HepG2 (cell line): ENCODE measurements around the gene SLC50A1. TPM values are rescaled to one million over a fixed set of nuclear protein-coding genes. Genes with fewer than 3 reads are reported as not detected.

Source experiments
- ATAC-seq: fragments of 200-7000 bp; cut with Tn5 transposase; 3 replicates; pipeline ENCODE4 v1.9.1; 2020; ENCODE audit warnings: mild to moderate bottlenecking, moderate library complexity
- BruUV-seq: library from RNA; stranded (reverse); fragments of 400-500 nt; replicated peaks from 2 replicates; lab custom pipeline; 2021; lab: Mats Ljungman, UMichigan
- CTCF ChIA-PET: fragments of 300-600 bp; formaldehyde crosslinking; extraction: SDS; loops from one replicate; lab custom pipeline; 2021; ENCODE audit warnings: low total read pairs, inconsistent platforms, low intra/inter-chr PET ratio; lab: Yijun Ruan, JAX
- POLR2A ChIA-PET: fragments of 350-600 bp; sonication (Branson Sonifier 250); formaldehyde crosslinking; loops from one replicate; lab custom pipeline; 2020; ENCODE audit warnings: antibody characterized with exemption, inconsistent platforms; lab: Yijun Ruan, JAX
- DNase-seq: peaks from one replicate; pipeline ENCODE4 v3.0.0-alpha.2; 2015; ENCODE audit warnings: low spot score
- FAIRE-seq: peaks from 3 replicates; lab custom pipeline; 2011; peaks lifted over from hg19 to GRCh38; lab: Jason Lieb, UNC
- H2AFZ ChIP-seq: one replicate; pipeline ENCODE4 v1.6.1; 2011; ENCODE audit warnings: low read length, inconsistent platforms
- H3K27ac ChIP-seq: fragments of 300-600 bp; 3 replicates; pipeline ENCODE4 v1.8.0; 2011; ENCODE audit warnings: mixed run types, mild to moderate bottlenecking, mixed read lengths, low read length, inconsistent platforms; ENCODE audit not compliant: insufficient read depth; ENCODE audit errors: extremely low read length
- H3K27me3 ChIP-seq, 2 experiments: fragments of 200-600 bp in 1 of 2; 2 replicates in 1 of 2; 3 replicates in 1 of 2; pipeline versions ENCODE4 v1.6.0 to v1.8.0; 2011; ENCODE audit warnings: low read length in 2 of 2, mild to moderate bottlenecking in 2 of 2, moderate library complexity in 2 of 2, inconsistent platforms in 1 of 2; ENCODE audit not compliant: insufficient read depth in 2 of 2, control insufficient read depth in 1 of 2
- H3K36me3 ChIP-seq, 2 experiments: fragments of 200-600 bp in 1 of 2; replicated peaks in 1 of 2; 2 replicates in 1 of 2; 3 replicates in 1 of 2; pipeline versions ENCODE4 v1.5.1 to v1.8.0; 2011; ENCODE audit warnings: low read length in 2 of 2, inconsistent platforms in 1 of 2; ENCODE audit not compliant: insufficient read depth in 2 of 2, control insufficient read depth in 1 of 2
- H3K4me1 ChIP-seq: 2 replicates; pipeline ENCODE4 v1.5.1; 2012; ENCODE audit warnings: low read length, inconsistent platforms; ENCODE audit not compliant: insufficient read depth
- H3K4me2 ChIP-seq: 2 replicates; pipeline ENCODE4 v1.6.0; 2011; ENCODE audit warnings: low read depth, low read length, inconsistent platforms
- H3K4me3 ChIP-seq, 3 experiments: fragments of 200-600 bp in 1 of 3; sonication (generic), shearing (Covaris generic) in 1 of 3; replicated peaks in 1 of 3; 2 replicates each; pipeline ENCODE4 v1.5.1; 2011 to 2016; ENCODE audit warnings: low read length in 3 of 3, inconsistent platforms in 2 of 3, low read depth in 2 of 3, mild to moderate bottlenecking in 2 of 3, control low read depth in 1 of 3, mixed read lengths in 1 of 3; ENCODE audit not compliant: insufficient read depth in 1 of 3
- H3K79me2 ChIP-seq: one replicate; pipeline ENCODE4 v1.6.1; 2011; ENCODE audit warnings: low read length, inconsistent platforms; ENCODE audit not compliant: insufficient read depth
- H3K9ac ChIP-seq: 2 replicates; pipeline ENCODE4 v1.6.0; 2011; ENCODE audit warnings: mild to moderate bottlenecking, low read depth, low read length, inconsistent platforms; ENCODE audit not compliant: insufficient read depth
- H3K9me3 ChIP-seq: 2 replicates; pipeline ENCODE4 v1.5.1; 2012; ENCODE audit warnings: mild to moderate bottlenecking, low read length
- H4K20me1 ChIP-seq: 2 replicates; pipeline ENCODE4 v1.6.0; 2011; ENCODE audit warnings: inconsistent platforms, mild to moderate bottlenecking, low read length, moderate library complexity; ENCODE audit not compliant: insufficient read depth
- PCBP1 ChIP-seq: fragments of 200-400 bp; formaldehyde crosslinking; IDR thresholded peaks from 2 replicates; pipeline ENCODE4 v1.6.1; 2017; ENCODE audit warnings: mild to moderate bottlenecking, low read depth, low read length, borderline replicate concordance
- POLR2AphosphoS2 ChIP-seq: IDR thresholded peaks from 2 replicates; pipeline ENCODE4 v1.6.1; 2011; ENCODE audit warnings: low read depth, low read length, improper control_type of control experiment
- RXRB ChIP-seq: IDR thresholded peaks from 2 replicates; pipeline ENCODE4 v1.6.1; 2016; ENCODE audit warnings: borderline replicate concordance, missing genetic modification reagents, missing compliant biosample characterization
- SATB2 ChIP-seq: sonication (generic); formaldehyde crosslinking; IDR thresholded peaks from 2 replicates; pipeline ENCODE4 v1.5.0; 2020; ENCODE audit warnings: missing genetic modification reagents
- SCMH1 ChIP-seq: sonication (generic); formaldehyde crosslinking; IDR thresholded peaks from 2 replicates; pipeline ENCODE4 v1.9.0; 2021; ENCODE audit warnings: missing genetic modification reagents, mild to moderate bottlenecking, borderline replicate concordance
- SP4 ChIP-seq: sonication (generic); formaldehyde crosslinking; IDR thresholded peaks from 2 replicates; pipeline ENCODE4 v1.8.1; 2023; ENCODE audit warnings: mild to moderate bottlenecking, missing genetic modification reagents
- TERF1 ChIP-seq: sonication (generic); formaldehyde crosslinking; IDR thresholded peaks from 2 replicates; pipeline ENCODE4 v1.8.0; 2022; ENCODE audit warnings: mild to moderate bottlenecking, missing genetic modification reagents, moderate library complexity
- U2AF1 ChIP-seq: fragments of 200-400 bp; formaldehyde crosslinking; optimal IDR thresholded peaks from 2 replicates; pipeline ENCODE3; 2017; ENCODE audit warnings: mild to moderate bottlenecking, low read depth, low read length
- ZC3H4 ChIP-seq: sonication (generic); formaldehyde crosslinking; IDR thresholded peaks from 2 replicates; pipeline ENCODE4 v1.4.0; 2020; ENCODE audit warnings: missing genetic modification reagents, borderline replicate concordance
- ZFP1 ChIP-seq: IDR thresholded peaks from 2 replicates; pipeline ENCODE4 v1.6.1; 2016
- ZNF570 ChIP-seq: sonication (generic); formaldehyde crosslinking; IDR thresholded peaks from 2 replicates; pipeline ENCODE4 v1.4.0; 2020; ENCODE audit warnings: mild to moderate bottlenecking, missing genetic modification reagents, borderline replicate concordance
- ZSCAN21 ChIP-seq: sonication (generic); formaldehyde crosslinking; IDR thresholded peaks from 2 replicates; pipeline ENCODE4 v1.8.0; 2022; ENCODE audit warnings: mild to moderate bottlenecking, missing genetic modification reagents, moderate library complexity, borderline replicate concordance
- WGBS: methylation state at CpG from one replicate; pipeline ENCODE4 v1.1.6; 2017; ENCODE audit warnings: low lambda C conversion rate; 5-methylcytosine and 5-hydroxymethylcytosine counted together
- in situ Hi-C: cut with HindIII; loops from 2 replicates; pipeline ENCODE4 v1.10.0; 2017; ENCODE audit warnings: low pct_unique_long_range_greater_than_20kb; ENCODE audit not compliant: extremely low pct_ligation_motif_present
- intact Hi-C: fragments of 100-400 bp; cut with micrococcal nuclease; formaldehyde crosslinking; loops from one replicate; pipeline ENCODE4 v1.10.0; 2022; ENCODE audit not compliant: unreplicated experiment
- polyA plus RNA-seq, 8 experiments: library from polyadenylated mRNA; depleted of rRNA in 3 of 8; stranded (reverse) in 7 of 8; unstranded in 1 of 8; fragments of >200 nt; fragmentation: Illumina TruSeq in 4 of 8; extraction: Trizol in 4 of 8; gene quantifications; 2 replicates each; pipeline versions ENCODE4 v1.2.1 to v1.2.3, GENCODE V29; 2011 to 2016; ENCODE audit warnings: low read depth in 4 of 8, missing spikeins in 1 of 8, mixed read lengths in 1 of 8; ENCODE audit not compliant: insufficient read depth in 1 of 8
- total RNA-seq, 5 experiments: library from RNA; depleted of rRNA; stranded (reverse); fragments of >200 nt; fragmentation: Illumina TruSeq; extraction: Trizol; gene quantifications; 2 replicates each; pipeline ENCODE4 v1.2.3, GENCODE V29; 2016; ENCODE audit warnings: low read depth in 1 of 5

SLC50A1 gene
- total and polyA plus RNA-seq, 2 of the 13 experiments (the other 11 are each of a cell fraction or from before 2014, with no cell fraction given) = 22.5 to 46.8 TPM

GRCh38 chr1:155092131-155092530 is 43.5 kb upstream of the SLC50A1 start:
- H3K79me2 ChIP-seq = no peaks in the 10 kb centered on the region
- 92% methylated on average over 4 of the region's 6 CpGs for whole genome bisulfite sequencing
- DNase-seq (no peak), ATAC-seq (no peak), FAIRE-seq (no peak)
- H3K4me2 ChIP-seq = peak overlapping the region; percentile 19; the same call in 1 of the 2 replicates
- intact Hi-C loops = loop anchor here (5.0 kb wide), 1 partner anchor 35 kb away; the partner anchor contains the start of gene EFNA1
- H2AFZ ChIP-seq = no peak overlapping the region
- H3K9ac ChIP-seq = no peak overlapping the region
- H3K4me1 ChIP-seq = peaks cover 72% of the 10 kb centered on the region
- CTCF ChIA-PET = interaction anchor here (4.7 to 6.6 kb wide), 2 partner anchors 43 to 75 kb away, joined by 18 to 165 read pairs; partner anchors contain the start of gene SLC50A1
- H3K4me3 ChIP-seq = peak overlapping the region in 1 of 3 experiments; percentile 54; a peak in 1 of 6 replicates
- H3K9me3 ChIP-seq = no peaks in the 10 kb centered on the region
- TF ChIP-seq PCBP1 = 0 out of 2 replicates have a peak, but pooled peaks have one; percentile 4
- no peak for TF ChIP-seq U2AF1
- no peak for TF ChIP-seq SATB2 (CRISPR knock-in tag)
- TF ChIP-seq ZC3H4 (CRISPR knock-in tag) = no peak
- TF ChIP-seq SCMH1 (CRISPR knock-in tag) = no peak
- in situ Hi-C loops = loop anchor here (5.0 kb wide), 2 partner anchors 35 to 75 kb away; partner anchors contain the start of gene EFNA1
- peaks cover 0 to 2% of the 10 kb centered on the region in 2 experiments; a peak in 1 of 5 replicates for H3K27me3 ChIP-seq
- BruUV-seq = no TSS peak
- POLR2A ChIA-PET = interaction anchor here (0.9 to 2.2 kb wide), 11 partner anchors 8 to 81 kb away, joined by 3 to 75 read pairs (median 8); partner anchors contain the start of genes ADAM15, EFNA1, KRTCAP2 and SLC50A1
- H3K27ac ChIP-seq = no peak overlapping the region
- no peaks in the 10 kb centered on the region for H3K36me3 ChIP-seq
- no peaks in the 10 kb centered on the region for H4K20me1 ChIP-seq

- Histone ChIP-seq H4K20me1 (no peaks in the 10 kb centered on the region), H3K27ac (no peak overlapping the region), H3K4me2 (peak overlapping the region; percentile 19; the same call in 1 of the 2 replicates), H3K4me3 (no peak overlapping the region), H3K4me1 (peaks cover 67% of the 10 kb centered on the region), H3K79me2 (no peaks in the 10 kb centered on the region), H3K9me3 (no peaks in the 10 kb centered on the region), H2AFZ (no peak overlapping the region), H3K9ac (no peak overlapping the region), H3K36me3 (no peaks in the 10 kb centered on the region), H3K27me3 (peaks cover 0 to 2% of the 10 kb centered on the region in 2 experiments; a peak in 1 of 5 replicates)
- ATAC-seq (no peak), FAIRE-seq (no peak), DNase-seq (no peak)
- POLR2A ChIA-PET = interaction anchor here (1.8 to 2.1 kb wide), 2 partner anchors 33 to 80 kb away, joined by 19 to 75 read pairs; partner anchors contain the start of genes EFNA1 and KRTCAP2
- BruUV-seq = no TSS peak
- CTCF ChIA-PET = interaction anchor here (4.7 to 6.6 kb wide), 2 partner anchors 42 to 75 kb away, joined by 18 to 165 read pairs; partner anchors contain the start of gene SLC50A1
- WGBS = 90% methylated on average over 12 of the region's 12 CpGs
- intact Hi-C loops (loop anchor here (5.0 kb wide), 1 partner anchor 35 kb away; the partner anchor contains the start of gene EFNA1), in situ Hi-C loops (loop anchor here (5.0 kb wide), 2 partner anchors 35 to 75 kb away; partner anchors contain the start of gene EFNA1)
- no peak for TF ChIP-seq ZFP1 (CRISPR knock-in tag)
- TF ChIP-seq SP4 (CRISPR knock-in tag) = no peak
- TF ChIP-seq POLR2AphosphoS2 = no peak
- no peak for TF ChIP-seq RXRB
- no peak for TF ChIP-seq TERF1 (CRISPR knock-in tag)
- TF ChIP-seq ZNF570 (CRISPR knock-in tag) = no peak
- TF ChIP-seq ZSCAN21 (CRISPR knock-in tag) = no peak
Observed at GRCh38 chr1:155092641-155093040, 43.0 kb upstream of the SLC50A1 start.
